Eye (tissue), 1 donor: ENCODE measurements around the gene PLPP4.

ENCODE experiments used
- DNase-seq: peaks from one replicate; pipeline ENCODE4 v3.0.0-alpha.2; 2015

The PLPP4 gene

DNA sequence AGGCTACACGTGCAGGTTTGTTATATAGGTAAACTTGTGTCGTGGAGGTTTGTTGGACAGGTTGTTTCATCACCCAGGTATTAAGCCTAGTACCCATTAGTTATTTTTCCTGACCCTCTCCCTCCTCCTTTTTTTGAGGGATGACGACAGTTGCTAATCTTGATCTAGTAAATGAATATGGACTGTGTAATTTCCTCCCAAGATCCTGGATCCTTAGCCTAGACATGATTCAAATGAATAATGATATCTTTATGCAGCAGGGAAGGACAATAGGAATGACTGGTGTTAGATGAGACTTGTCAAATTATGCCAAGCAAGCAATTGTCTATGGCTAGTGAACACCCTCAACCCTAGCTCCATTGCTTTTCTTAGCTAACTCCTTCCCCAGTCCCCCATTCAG, 156.2 kb downstream of the PLPP4 start:
- no peak for DNase-seq

DNA sequence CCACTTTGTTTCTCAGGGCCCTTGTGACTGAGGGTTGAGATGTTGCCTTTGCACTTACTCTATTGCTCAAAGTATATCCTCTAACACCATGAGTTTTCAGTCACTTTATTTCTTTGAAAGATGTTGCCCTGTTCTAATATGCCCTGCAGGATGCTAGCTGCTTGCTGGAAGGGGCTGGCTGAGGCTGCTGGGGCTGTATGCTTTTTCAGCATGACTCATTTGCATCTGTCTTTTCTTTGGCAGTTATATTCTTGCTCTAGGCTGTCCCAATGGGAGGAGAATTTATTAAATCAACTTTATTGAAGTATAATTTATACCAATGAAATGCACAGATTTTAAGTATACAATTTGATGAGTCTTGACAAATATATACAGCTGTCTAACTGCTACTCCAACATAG, 157.7 kb downstream of the PLPP4 start:
- DNase-seq: no peak

DNA sequence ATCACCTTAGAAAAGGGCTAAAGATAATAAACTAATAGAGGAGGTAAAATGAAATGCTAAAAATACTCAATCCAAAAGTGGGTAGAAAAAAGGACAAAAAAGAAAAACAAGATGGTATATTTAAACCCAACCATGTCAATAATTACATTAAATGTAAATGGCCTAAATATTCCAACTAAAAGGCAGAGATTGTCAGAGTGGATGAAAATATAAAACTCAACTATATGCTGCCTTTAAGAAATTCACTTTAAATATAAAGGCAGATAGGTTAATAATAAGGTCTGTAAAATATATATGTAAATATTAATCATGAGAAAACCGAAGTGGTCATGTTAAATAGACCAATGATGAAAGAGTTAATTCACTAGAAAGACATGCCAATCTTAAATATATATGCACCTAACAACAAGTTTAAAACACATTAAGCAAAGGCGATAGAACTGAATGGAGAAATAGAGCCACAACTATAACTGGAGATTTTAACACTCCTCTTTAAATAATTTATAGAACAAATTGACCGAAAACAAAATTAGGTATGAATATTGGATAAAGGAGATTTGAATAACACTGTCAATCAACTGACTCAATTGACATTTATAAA, 159.4 kb downstream of the PLPP4 start:
- DNase-seq: no peak

DNA sequence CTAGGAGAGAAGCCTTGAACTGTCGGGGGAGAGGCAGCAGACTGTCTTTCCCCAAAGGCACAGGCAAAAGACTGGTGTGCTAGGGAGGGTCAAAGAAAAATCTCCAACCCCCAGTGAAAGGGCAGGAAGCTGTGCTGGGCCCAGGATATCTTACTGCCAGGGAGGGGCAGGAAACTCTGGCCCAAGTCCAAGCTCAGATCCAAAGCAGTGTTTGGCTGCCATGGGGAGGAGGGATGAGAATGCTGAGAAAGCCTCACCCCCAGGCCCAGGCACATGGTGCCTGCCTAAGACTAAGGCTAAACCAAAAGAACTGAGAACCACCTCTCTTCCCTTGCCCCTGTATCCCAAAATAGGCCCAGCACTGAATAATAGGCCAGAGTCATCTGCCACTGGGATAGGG, 171.2 kb downstream of the PLPP4 start:
- no peak for DNase-seq

DNA sequence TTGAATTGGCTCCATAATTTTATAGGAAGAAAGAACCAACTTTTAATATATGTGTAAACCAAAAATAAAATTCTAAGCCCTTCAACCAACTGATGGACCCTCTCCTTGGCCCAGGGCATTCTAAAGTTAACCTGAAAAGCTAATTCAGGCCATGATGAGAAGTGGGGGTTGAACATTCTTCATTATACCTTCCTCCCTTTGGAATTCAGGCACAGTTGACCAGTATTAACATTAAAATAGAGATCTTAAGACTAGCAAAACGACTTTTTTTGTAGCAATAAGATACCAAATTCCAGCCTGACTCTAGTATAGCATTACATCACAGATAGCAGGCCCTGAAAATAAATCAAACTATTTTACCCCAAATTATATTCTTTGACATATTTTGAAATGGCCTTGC, 173.2 kb downstream of the PLPP4 start:
- no peak for DNase-seq

DNA sequence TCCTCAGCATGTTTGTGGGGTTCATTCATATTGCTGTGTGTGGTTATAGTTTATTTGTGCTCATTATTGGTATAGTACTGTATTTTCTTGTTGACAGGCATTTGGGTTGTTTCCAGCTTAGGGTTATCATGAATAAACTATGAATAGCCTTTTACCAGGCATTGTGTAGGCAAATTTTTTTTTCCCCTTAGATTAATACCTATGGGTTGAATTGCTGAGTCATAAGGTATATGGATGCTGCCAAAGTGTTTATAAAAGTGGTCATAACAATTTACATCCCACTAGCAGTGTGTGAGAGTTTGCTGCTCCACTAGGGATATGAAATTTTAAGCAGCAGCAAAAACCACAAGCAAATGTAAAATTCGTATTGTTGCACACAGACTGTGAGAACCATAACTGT, 175.0 kb downstream of the PLPP4 start:
- no peak for DNase-seq

DNA sequence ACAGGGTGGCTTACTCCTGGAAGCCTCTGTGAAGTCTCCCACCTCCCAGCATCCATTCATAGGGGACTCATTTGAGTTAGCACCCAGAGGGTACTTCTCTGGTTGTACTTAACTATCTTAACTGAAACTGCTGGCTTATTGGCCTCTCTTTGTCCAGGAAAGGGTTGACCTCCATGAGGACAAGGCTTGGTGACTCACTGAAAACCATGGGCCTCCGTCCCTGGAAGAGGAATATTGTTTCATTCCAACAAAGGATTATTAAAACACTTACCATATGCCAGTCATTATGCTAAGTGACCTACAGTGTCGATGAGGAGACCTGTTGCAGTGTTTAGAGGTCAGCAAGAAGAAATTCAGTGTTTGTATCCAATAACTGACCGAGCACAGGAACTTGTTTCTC, 175.9 kb downstream of the PLPP4 start:
- no peak for DNase-seq

DNA sequence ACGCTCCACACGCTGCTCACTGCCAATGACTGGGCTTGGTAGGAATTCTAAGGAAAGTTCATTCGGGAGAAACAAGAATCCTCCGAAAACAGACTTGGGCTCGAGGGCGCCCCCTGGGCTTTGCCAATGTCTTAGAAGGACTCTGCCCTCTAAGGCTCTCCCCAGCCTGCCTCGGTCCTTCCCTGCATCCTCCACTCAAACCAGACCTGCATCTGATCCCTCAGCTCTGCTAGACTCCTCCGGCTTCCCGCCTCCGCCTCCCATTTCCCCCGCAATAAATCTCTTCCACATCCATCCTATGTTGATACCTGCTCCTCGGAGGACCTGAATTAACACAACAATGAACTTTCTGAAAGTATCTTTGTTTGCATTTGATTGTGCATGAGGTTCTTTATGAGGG, 177.6 kb downstream of the PLPP4 start:
- no peak for DNase-seq
